ENCODE measurements around the gene SIPA1L3.

GRCh38 chr19:38184815-38185214 lies 277.8 kb downstream of the SIPA1L3 start:
- TF ChIP-seq CTCF (IDR thresholded peaks at IDR 0.05; ENCODE audit: insufficient read depth, low read length, poor library complexity, severe bottlenecking) = no peak
- TF ChIP-seq EZH2phosphoT487 (conservative IDR thresholded peaks at IDR 0.05; ENCODE audit: low read length) = no peak

Data from SU-DHL-6 (cell line).